Lower leg skin (tissue), 3 donors: ENCODE results near the gene CPVL.

ENCODE experiments used
- CTCF ChIP-seq, 3 donors: fragments of 450-650 bp; IDR thresholded peaks; one replicate each; pipeline ENCODE4 v1.5.1; 2016; ENCODE audit warnings: antibody characterized with exemption in 3 of 3, mild to moderate bottlenecking in 3 of 3, moderate library complexity in 2 of 3
- POLR2A ChIP-seq, 2 donors: fragments of 450-650 bp; IDR thresholded peaks; one replicate each; pipeline ENCODE4 v1.6.1; 2016 to 2017; ENCODE audit warnings: antibody characterized with exemption in 2 of 2, mild to moderate bottlenecking in 1 of 2, moderate library complexity in 1 of 2

- TF ChIP-seq CTCF (IDR thresholded peaks at IDR 0.05) (no peak), POLR2A (IDR thresholded peaks at IDR 0.05) (no peak)
Observed at GRCh38 chr7:28960071-28960840, 186.1 kb downstream of the CPVL start.
